HG03575 (cell line): ENCODE data around the gene MYH6.
"Not testable (repeated sequence)": the region's sequence is repeated elsewhere in the genome, so short reads cannot be mapped to it uniquely, and the experiment has no call there.

Experiments used
- ATAC-seq: cut with Tn5 transposase; IDR thresholded peaks from one replicate; pipeline ENCODE4 v1.9.1; 2021; ENCODE audit not compliant: unreplicated experiment, insufficient number of reproducible peaks, low FRiP score; ENCODE audit errors: extremely low read depth

MYH6 gene

DNA sequence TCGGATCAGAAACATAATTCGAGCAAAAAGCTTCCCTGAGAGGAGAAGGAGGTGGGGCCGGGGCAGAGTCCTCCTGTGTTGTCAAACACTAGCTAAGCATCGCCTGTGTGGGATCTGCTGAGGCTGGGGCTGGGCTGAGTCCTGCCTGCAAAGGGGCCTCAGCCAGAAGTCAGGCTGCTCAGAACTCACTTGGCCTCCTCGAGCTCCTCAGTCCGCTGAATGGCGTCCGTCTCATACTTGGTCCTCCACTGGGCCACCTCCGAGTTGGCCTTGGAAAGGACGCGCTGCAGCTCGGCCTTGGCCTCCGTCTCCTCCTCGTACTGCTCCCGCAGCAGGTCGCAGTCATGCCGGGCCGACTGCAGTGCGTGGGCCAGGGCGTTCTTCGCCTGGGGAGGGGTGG lies 9.9 kb upstream of the MYH6 start:
- no peak for ATAC-seq

DNA sequence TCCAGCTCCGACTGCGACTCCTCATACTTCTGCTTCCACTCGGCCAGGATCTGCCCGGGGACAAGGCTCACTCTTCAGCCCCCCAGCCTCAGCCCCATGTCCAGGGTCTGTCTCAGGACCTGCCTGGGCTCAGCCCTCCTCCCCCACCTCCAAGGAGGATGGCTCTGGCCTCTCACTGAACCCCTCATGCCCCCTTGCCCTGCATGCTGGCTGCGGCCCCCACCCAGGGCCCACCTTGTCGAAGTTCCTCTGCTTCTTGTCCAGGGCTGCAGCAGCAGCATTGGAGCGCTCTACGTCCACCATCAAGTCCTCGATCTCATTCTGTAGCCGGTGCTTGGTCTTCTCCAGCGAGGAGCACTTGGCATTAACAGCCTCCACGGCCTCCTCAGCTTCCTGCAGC lies 9.2 kb upstream of the MYH6 start:
- ATAC-seq: not testable (repeated sequence)

DNA sequence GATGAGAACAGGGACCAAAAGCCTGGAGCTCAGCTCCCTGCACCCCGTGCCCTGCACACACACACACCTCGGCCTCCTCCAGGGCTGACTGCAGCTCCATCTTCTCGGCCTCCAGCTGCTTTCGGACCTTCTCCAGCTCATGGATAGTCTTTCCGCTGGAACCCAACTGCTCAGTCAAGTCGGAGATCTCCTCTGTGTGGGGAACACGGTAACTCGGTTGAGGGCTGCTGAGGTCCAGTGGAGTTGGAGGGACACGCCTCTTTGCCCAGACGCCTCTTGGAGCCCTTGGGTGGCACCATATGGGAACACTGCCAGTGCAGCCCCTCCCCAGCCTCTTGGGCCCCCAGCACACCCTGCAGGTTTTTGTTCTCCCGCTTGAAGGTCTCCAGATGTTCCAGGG lies 8.7 kb upstream of the MYH6 start:
- ATAC-seq: no peak

DNA sequence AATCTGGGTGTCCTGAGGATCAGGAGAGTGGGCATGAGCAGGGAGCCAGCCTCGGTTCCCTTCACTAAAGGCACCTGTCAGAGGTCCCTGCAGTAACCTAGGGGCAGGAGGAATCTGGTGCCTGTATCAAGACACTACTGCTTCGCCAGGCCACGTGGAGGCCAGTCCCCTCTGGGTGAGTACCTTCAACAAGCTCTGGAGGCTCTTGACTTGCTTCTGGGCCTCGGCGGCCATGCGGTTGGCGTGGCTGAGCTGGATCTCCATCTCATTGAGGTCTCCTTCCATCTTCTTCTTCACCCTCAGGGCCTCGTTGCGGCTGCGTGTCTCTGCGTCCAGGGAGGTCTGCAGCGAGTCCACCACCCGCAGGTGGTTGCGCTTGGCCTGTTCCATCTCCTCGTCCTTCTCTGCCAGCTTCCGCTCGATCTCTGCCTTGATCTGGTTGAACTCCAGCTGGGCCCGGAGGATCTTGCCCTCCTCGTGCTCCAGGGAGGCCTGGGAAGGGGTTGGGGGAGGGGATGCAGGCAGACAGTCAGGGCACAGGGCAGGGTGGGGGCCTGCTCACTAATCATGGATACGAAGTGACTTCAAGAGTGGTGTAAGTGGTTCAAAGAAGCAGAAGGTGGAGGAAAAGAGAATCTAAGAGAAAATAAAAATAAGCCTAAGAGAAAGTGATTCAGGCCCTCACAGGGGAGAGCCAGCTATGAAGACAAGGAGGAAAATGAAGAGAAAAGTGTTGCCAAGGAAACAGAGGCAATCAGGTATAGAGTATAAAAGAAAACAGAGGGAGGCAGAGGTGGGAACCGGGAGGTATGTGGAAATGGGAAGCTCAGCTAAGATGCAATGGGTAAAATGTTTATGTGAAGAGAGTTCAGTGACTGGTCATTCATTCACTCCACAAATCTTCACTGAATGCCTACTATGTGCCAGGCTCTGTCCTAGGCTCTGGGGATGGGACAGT lies 8.0 kb upstream of the MYH6 start:
- no peak for ATAC-seq

DNA sequence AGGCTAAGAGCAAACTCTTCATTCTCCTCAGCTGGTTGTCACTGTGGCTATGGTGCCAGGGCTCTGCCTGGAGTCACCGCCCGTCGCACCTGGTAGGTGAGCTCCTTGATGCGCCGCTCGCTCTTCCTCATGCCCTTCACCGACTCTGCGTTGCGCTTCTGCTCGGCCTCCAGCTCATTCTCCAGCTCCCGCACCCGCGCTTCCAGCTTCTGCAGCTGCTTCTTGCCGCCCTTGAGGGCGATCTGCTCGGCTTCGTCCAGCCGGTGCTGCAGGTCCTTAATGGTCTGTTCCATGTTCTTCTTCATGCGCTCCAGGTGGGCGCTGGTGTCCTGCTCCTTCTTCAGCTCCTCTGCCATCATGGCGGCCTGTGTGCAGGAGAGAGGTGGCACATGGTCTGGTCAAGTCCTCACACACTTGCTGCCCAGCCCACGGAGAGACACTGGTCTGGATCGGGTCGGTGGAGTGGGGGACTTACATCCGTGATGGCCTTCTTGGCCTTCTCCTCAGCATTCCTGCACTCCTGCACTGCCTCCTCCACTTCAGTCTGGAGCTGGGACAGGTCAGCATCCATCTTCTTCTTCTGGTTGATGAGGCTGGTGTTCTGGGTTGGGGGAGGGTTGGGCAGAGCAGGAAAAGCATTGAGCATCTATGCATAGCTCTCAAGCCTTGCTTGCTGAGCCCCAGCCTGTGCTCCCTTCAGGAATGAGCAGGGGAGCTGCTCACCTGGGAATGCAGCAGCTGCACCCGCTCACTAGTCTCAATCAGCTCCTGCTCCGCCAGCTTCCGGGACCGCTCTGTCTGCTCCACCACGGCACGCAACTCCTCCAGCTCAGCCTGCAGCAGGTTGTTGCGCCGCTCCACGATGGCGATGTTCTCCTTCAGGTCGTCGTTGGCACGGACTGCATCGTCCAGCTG lies 7.1 kb upstream of the MYH6 start:
- no peak for ATAC-seq

DNA sequence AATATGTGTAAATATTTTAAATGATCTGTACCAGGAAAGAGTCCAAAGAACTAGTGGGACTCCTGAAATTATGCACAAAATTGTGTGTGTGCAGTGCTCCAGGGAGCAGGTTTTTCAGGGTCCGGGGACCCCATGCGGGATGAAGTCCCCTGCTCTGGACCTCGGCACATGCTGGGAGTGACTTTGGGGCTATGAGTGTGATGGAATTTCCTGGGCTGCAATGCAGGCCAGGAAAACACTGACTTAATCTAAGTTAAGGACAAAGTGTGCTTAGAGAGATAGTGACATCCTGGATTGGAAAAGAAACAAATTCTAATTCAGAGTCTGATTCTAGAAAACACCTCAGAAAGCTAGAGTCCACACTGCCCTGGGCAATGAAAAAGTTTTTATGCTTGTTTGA lies 6.2 kb upstream of the MYH6 start:
- no peak for ATAC-seq

DNA sequence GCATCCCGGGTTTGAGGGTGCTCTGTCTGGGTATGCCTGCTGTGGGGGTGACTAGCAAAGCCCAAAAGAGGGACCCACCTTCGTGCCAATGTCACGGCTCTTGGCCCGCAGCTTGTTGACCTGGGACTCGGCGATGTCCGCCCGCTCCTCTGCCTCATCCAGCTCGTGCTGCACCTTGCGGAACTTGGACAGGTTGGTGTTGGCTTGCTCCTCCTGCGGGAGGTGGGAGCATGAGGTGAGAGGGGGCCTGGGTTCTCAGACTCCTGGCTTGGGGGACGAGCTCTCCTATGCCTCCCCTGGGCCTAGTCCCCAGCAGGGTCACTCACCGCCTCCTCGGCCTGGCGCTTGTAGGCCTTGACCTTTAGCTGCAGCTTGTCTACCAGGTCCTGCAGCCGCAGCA lies 5.6 kb upstream of the MYH6 start:
- ATAC-seq: no peak

DNA sequence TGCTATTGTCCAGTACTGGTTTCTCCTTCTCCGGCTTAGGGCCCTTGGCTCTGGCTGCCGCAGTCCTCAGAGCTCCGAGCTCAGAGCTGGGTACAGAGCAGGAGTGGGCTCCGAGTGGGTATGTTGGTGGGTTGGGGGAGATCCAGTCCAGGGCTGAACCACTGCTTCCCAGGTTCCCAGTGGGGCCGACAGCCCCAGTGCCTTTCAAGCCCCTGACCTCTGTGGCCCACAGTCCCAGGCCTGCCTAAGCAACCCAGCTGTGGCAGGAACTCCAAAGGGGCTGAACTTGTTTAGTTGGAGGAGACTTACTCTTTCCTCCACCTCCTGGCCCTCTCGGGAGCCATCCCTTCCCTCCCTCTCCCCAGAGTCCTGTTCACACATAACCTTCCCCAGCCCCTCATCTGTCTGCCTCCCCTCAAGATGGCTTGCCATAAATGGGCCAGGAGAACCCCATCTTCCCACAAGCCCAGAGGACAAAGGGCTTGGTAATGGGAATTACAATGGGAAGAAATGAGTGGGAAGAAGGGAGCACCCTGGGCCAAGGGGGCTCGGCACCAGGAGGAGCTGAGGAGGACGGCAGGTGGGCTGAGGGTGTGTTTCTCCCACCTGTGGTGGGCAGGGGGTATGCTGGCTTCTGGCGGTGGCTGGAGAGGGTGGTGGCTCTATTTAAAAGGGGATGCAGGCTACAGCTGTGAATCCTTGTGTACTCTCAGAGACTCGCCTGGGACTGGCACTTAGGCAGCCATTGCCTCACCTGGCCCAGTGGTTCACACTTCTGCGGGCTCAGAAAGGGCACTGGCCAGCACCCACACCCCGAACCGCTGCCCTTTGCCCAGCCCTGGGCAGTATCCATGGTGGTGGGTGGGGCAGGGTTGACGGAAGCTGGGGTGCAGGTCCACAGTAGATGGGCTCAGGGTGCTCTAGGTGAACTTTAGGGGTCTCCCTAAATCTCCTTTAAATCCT lies 3.8 kb upstream of the MYH6 start:
- ATAC-seq: no peak

DNA sequence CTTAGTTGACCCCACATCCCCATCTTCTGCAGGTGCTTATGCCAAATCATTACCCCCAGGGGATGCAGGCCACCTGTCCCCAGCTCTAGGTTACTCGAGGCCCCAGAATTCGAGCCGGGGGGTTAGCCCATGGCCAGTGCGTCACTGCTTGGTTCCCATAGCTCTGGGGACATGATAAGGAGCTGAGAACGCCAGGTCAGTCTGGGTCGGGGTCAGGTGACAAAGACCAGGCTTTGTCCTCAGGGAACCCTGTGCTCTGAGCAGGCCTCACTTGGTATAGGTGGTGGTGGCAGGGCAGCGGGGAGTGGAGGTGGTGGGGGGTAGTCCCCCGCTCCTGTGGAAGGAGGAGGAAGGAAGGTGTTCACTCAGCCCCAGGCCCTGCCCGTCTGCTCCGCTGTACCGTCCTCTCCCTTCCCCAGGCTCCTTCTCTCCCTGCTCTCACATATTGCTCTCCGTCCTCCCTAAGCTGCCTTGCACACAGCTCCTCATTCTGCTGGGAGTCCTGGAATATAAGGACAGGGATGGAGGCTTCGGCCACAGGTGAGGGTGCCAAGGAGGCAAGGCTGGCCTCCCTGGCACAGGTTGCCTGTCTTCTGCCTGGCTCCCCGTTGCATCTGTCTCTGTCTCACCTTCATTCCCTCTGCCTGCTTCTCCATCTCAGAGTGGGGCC lies 2.0 kb upstream of the MYH6 start:
- no peak for ATAC-seq

DNA sequence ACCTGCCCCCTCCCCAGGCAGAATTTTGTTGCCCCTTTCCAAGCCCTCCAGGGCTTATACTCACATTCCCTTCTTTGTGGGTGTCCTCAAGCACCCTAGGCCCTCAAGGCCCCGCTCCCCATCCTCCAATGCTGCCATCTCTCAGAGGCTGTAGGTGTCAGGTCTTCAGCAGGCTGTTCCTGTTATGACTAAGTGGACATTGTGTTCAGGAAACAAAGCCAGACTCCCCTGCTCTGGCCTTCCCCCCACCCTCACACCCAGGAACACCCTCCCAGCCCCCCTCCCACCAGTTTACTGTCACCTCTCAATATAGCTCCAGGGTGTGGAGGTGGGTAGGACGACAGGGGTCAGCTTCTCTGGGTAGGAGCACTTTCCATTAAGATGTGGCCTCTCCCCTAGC lies 1.4 kb upstream of the MYH6 start:
- no peak for ATAC-seq

DNA sequence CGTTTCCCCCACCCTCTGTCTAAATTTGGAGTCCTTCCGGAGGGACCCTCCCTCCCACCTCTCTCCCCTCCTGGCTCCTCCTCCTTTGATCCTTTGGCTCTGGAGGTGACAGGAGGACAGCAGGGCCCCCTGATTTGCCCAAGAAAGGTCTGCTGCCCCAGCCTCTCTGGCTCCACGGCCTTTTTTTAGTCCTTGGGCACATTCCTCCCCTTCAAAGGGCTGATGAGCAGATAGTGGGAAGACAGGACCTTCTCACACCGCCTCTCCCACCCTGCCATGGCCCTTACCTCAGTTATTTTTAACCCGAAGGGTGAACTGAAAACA lies 196 bp upstream of the MYH6 start:
- no peak for ATAC-seq

DNA sequence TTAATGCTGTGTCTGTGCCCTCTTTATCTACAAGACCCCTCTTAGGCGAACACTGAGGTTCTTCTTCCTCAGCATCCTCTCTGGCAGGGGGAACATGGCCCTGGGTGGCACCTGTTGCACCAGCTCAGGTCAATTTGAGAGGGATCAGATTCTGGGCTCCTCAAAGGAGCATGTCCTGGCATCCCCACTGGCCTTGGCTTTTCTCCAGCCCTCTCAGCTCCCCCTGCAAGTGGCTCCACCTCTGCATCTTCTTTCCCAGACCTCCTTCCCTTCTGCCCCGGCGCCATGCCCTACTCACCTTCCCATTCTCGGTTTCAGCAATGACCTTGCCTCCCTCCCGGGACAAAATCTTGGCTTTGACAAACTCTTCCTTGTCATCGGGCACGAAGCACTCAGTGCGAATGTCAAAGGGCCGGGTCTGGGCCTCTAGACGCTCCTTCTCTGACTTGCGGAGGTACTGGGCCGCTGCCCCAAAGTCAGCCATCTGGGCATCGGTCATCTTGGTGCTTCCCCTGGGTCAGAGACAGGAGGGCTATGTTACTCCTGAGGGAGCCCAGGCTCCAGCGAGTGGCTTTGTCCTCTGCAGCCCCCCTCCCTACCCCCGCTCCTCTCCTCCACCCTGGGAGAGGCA lies 1.2 kb downstream of the MYH6 start:
- no peak for ATAC-seq

DNA sequence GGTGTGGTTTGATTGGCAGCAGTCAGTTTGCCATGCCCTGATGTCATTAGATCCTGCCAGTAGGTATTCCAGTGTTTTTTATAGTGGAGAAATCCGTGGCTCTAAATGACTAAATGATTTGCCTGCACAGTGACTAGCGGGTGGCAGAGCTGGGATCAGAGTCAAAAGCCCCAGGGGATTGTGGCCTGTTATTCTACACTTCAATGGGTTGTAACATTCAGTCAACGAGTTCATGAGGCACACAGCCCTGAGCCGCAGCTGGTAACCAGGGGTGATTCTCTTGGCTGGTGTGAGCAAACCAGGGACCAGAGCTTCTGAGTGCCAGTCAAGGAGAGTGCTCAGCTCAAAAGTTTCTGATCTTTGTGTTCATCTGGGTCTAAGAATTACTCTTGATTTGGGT lies 1.8 kb downstream of the MYH6 start:
- ATAC-seq: no peak

DNA sequence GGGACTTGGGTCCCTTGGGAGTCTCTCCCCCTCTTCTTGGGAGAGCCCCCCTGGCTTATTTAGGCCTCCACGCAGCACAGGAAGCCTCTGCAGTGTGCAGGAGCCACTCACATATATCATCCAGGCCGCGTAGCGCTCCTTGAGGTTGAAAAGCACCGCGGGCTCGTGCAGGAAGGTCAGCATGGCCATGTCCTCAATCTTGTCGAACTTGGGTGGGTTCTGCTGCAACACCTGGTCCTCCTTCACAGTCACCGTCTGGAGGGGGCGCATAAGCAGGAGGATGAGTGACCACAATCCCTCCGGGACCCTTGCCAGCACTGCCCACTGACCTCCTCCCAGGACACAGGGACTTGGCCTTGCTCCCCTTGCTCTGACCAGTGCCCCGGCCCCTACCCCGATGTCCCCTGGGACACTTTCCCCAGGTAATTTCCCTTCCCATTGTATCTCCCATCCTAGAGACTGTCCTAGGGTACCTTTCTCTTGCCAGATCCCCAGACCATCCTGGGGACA lies 2.5 kb downstream of the MYH6 start:
- ATAC-seq: no peak

DNA sequence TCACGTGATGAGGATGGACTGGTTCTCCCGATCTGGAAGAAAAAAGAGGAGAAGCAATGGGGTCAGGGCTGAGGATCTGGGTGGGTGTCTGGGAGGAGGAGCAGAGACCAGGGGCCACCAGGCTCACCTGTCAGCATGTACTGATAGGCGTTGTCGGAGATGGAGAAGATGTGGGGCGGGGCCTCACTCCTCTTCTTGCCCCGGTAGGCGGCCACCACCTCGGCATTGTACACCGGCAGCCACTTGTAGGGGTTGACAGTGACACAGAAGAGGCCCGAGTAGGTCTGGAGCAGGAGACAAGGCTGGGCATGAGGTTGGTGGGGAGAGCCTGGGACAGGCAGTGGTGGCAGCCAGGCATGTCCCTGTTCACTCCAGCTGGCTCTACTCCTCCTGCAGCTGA lies 3.0 kb downstream of the MYH6 start:
- no peak for ATAC-seq

DNA sequence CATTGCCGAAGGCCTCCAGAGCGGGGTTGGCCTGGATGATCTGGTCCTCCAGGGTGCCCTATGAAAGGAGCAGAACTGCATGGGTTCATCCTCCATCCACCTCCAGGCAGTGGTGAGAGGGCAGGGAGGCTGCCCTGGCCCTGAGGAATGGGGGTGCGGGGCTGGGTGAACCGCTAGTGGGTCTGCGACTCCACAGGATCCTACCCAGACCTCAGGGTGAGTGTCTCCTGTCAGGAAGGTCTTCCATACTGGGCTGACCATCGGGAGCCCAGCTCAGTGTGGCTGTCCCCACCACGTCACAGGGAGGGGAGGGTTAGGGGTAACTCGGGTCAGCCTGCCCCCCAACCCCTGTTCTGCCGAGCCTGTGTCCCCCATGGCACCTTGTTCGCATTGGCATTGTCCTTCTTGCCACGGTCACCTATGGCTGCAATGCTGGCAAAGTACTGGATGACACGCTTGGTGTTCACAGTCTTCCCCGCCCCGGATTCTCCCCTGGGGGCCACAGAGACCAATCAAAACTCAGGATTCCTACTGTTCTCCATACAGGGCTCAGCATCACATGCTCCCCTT lies 3.7 kb downstream of the MYH6 start:
- ATAC-seq: no peak

DNA sequence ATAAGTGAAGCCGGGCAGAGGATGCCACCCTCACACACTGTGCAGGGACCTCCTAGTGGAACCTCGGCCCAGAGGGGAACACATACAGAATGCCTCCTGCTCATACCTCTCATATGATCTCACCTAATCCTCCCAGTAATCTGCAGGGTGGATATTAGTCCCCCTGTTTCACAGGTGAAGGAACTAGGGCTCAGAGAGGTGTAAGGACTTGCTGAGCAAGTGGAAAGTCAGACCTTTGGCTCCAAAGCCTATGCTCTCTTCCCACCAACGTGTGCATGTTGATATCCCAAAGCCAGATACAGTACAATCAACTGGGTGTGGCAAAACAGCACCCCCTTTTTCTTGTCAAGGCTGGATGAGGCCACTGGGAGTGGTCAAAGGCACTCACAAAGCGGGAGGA lies 4.2 kb downstream of the MYH6 start:
- ATAC-seq: no peak

DNA sequence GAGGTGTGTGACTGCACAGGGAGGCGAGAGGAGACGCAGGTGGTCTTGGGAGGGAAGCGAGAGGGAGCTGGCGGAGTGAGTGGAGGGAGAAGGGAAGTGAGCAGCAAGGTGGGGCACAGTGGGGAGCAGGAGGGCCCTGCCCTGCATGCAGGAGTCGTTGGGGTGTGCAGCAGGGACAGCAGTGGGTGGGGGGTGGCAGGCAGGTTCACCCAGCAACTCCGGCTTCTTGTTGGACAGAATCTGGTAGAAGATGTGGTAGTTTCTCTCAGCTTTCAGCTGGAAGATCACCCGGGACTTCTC lies 5.0 kb downstream of the MYH6 start:
- ATAC-seq: no peak
